Activated CD4-positive, alpha-beta T cell treated with anti-CD3 and anti-CD28 coated beads, Interleukin-2, amount 50 U/mL, for 24 hours (primary cell): Measurements from ENCODE around the gene ATP5F1B.
"Not testable (repeated sequence)": the region's sequence is repeated elsewhere in the genome, so short reads cannot be mapped to it uniquely, and the experiment has no call there.

Experiments
- DNase-seq, 2 donors: peaks; one replicate each; pipeline ENCODE4 v3.0.0-alpha.2; 2020; ENCODE audit warnings: low read depth in 1 of 2, low spot score in 1 of 2

ATP5F1B gene

DNA sequence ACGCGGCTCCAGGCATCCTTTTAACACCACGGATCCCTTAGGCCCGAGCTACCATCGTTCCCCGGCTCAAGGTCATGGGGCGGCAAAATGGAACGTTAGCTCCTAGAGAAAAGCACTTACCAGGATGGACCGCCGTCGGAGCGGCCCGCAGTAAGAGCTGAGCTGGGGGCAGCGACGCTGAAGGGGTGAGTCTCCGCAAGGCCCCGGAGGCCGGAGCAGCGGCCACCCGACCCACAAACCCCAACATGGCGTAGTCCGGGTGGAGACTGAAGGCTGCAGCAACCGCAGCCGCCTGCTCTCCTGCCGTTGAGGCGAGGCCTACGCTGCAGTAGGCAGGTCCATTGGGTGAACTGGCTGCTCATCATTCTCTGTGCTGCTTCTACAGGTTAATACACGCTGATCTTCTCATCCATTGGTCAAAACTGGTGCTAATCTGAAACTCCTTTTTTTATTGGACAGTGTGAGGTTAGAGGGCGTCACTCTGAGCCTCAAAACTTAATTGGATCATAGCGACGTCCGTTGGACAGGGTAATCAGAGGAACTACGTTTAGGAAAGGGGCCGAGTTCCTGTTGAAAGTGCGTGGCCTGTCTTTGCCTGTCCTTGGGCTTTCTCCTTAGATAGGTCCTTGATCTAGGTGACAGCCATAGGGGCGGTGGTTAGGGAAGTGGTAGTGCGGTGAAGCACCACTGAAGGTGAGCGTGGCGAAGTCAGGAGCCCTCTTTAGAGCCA is at the start of gene ATP5F1B:
Gene ATP5F1B (minus strand): TSS at position 268 of the 730 bp plus-strand sequence. CDS start 21 bp downstream, at position 247.
- peak; percentile 67 to 92 for DNase-seq

DNA sequence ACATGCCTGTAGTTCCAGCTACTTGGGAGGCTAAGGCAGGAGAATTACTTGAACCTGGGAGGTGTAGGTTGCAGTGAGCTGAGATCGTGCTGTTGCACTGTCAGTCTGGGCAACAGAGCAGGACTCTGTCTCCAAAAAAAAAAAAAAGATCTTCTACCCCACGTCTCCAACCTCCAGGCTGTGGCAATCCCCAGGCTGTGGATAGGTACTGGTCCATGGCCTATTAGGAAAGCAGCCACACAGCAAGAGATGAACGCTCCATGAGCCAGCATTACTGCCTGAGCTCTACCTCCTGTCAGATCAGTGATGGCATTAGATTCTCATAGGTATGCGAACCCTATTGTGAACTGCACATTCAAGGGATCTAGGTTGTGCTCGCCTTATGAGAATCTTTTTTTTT is 48.4 kb upstream of the ATP5F1B start:
- DNase-seq: no peak

DNA sequence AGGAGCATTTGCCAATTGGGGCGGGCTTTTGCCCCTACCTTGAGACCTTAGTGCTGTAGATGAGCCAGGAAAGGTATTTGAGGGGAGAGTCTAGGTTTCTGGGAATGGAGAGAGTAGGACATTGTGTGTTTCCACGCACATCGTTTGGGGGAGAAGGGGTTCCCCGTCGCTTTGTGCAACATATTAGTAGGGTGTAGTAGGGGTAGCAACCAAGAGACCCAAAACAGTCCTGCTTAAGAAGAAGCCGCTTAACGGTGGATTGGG is 43.0 kb upstream of the ATP5F1B start:
- DNase-seq: no peak

DNA sequence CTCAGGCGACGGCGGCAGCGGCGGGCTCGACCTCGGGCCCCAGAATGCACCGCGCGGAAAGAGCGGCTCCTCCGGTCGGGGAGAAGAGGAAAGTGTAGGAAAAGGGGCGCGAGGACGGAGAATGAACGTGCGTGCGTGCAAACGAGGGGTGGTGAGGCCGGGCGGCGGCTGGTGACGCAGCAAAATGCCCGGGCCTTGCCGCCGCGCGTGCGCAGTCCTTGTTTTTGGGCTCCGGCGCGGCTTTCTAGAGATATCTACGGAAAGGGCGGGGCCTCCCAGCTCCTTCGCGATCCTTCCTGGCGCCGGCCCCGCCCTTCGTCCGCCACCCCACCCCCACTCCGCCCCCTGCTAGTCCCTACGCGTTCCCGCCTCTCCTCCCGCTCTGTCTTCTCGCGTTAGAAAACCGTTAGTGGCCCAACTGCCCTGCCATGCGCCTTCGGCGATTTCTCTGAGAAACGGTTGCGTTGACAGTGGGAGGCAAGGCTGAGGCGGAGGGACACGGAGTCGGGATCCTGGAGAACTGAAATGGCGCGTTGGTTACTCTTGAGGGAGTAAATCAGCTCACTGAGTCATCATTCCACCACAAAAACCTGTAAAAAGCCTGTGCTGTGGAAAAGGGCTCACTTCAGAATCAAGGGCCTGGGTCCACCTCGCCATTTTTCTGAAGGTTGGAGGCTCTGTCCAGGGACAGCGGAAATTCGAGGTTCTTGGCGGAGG is 42.5 kb upstream of the ATP5F1B start, which contains the start of gene PTGES3:
Gene PTGES3 (minus strand): TSS at position 156 of the 717 bp plus-strand sequence. CDS start 285 bp downstream, outside the sequence.
- peak; percentile 94 to 97 for DNase-seq

DNA sequence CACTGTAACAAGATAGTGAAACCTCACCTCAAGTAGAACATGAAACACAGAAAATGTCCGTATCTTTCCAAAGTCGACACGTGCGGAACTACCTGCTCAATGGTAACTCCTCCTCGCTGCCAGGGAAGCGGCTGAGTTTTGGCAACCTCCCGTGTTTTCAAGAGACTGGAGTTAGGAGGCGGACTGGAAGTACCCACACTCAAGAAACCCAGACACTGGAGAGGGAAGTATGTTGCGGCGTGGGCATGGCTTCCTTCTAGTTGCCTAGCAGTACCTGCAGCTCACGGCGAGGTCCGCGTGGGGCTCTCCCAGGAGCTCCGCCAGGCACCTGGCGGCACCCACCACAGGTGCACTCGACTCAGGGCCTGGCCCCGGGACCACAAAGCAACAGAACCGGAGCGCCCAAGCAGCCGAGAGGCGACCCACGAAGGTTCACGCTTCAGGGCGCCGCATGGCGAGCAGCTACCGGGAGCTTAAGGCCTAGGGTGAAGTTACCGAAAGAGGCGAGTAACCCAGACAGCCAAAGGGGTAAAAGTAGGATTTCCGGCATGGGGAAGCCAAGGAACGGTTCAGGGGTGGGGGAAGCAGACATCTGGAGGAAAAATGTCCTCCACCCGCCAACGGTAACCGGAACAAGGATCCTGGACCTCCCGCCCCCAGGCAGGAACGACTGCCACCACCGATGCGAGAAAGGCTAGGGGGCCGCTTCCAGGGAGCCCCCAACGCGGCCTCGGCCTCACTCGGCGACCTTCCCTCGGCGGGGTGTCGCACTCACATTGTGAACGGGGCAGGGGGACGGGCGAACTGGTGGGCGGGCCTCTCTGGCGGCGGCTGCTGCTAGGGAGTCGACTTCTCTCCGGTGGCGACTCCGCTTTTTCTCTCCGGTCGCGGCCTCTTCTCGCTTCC is 41.7 kb upstream of the ATP5F1B start:
- peak; percentile 44 to 47 for DNase-seq

DNA sequence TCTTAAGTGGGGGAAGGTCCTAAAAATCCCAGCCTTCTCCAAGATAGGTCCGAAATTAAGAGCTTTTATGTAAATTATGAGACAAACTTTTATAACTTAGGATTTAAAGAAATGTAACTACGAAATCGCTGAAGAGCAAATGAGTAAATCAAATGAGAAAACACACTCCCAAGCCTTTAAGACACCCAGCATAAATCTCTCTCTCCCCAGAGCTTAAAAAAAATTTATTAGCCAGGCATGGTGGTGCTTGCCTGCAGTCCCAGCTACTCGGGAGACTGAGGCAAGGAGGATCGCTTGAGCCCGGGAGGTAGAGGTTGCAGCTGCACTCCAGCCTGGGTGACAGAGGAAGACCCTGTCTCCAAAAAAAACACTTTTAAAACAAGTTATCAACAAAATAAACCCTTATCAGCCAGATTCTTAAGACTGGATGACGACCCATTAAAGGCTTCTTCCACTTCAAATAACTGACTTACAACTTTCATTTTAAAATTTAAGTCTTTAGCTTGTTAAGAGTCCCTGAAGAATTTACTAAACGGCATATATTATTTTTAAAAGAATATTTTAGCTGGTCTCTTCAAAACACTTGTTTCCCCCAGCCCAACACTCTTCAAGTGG is 39.1 kb upstream of the ATP5F1B start:
- DNase-seq: no peak

DNA sequence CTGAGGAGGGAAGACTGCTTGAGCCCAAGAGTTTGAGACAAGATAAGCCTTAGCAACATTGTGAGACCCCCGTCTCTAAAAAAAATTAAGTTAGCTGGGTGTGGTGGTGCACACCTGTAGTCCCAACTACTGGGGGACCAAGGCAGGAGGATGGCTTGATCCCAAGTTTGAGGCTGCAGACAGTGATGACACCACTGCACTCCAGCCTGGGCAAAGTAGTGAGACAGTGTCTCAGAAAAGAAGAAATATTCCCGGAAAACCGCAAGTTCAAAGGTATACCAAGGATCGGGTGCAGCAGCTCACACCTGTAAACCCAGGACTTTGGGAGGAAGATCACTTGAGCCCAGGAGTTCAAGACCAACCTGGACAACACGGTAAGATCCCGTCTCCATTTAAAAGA is 36.5 kb upstream of the ATP5F1B start:
- no peak for DNase-seq

DNA sequence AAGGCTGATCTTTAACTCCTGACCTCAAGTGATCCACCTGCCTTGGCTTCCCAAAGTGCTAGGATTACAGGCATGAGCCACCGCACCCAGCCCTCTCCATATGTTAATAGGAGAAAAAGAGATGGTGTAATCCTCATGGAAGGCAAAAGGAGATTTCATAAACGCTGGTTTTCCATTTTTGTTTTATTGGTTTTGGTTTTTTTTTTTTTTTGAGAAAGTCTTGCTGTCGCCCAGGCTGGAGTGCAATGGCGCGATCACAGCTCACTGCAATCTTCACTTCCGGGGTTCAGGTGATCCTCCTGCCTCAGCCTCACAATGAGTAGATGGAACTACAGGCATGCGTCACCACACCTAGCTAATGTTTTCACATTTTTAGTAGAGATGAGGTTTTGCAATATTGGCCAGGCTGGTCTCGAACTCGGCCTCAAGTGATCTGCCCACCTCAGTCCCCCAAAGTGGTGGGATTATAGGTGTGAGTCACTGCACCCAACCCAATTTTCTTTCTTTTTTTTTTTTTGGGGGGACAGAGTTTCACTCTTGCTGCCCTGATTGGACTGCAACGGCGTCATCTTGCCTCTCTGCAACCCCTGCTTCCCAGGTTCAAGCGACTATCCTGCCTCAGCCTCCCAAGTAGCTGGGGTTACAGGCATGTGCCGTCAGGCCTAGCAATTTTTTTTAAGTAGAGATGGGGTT is 34.2 kb upstream of the ATP5F1B start:
- no peak for DNase-seq

DNA sequence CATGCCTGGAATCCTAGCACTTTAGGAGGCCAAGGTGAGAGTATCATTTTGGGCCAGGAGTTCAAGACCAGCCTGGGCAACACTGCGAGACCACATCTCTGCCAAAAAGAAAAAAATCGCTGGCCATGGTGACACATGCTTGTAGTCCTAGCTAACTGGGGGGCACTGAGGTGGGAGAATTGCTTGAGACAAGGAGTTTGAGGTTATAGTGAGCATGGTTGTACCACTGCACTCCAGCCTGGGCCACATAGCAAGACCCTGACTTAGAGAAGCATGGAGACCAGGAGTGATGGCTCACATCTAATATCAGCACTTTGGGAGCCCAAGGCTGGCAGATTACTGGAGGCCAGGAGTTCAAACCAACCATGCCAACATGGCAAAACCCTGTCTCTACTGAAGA is 33.1 kb upstream of the ATP5F1B start:
- no peak for DNase-seq

DNA sequence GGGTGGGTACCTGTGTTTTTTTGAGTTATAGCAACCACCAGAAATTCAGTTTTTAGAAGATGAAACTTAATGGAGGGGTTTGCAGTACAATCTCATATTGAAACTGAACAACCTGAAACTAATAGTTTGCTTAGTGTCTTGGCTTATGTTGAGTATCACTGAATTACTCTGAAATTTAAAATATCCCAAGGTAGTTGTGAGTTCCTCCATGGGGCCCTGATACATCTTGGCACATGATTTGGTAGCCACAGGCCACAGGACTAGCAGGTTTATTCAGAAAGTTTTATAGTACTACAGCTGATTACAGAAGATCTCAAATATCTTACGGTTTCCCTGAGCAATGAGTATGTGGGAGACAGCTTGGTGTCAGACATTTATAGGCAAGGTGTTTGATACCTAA is 31.9 kb upstream of the ATP5F1B start:
- DNase-seq: no peak

DNA sequence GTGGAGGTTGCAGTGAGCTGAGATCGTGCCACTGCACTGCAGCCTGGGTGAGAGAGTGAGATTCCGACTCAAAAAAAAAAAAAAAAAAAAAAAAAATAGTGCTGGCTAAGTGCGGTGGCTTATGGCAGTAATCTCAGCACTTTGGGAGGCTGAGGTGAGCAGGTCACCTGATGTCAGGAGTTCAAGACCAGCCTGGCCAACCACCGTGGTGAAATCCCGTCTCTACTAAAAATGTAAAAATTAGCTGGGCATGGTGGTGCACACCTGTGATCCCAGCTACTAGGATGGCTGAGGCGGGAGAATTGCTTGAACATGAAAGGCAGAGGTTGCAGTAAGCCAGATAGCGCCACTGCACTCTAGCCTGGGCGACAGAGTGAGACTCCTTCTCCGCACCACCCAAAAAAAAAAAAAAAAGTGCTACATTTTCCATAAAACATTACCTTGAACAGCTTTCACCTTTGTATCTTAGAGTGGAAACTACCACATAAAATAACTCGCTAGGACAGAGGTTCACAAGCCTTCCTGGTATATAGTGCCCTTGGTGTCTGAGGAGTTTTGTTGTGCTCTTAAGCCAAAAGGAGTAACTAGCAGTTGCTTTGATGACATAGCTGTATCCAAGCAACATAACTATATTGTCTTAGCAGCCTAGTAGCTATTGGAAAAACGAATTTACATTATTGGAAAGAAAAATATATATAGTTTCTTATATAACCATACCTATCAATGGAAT is 31.2 kb upstream of the ATP5F1B start:
- DNase-seq: no peak

DNA sequence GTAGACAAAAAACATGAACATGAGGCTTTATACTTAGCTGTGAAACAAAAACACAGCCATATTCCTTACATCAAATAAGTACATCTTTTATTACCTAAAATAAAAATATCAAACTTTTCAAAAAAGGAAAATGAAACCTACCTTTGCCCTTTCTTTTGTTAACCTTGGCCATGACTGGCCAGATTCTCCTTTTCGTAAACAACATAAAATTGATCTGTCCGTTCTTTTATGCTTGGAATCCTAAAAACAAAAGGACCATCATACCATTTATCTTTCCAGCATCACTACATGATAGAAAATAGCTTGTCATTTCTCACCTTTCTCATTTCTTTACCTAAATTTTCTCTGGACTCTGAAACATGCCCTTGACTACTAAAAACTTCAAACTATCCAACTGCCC is 25.8 kb upstream of the ATP5F1B start:
- DNase-seq: no peak

DNA sequence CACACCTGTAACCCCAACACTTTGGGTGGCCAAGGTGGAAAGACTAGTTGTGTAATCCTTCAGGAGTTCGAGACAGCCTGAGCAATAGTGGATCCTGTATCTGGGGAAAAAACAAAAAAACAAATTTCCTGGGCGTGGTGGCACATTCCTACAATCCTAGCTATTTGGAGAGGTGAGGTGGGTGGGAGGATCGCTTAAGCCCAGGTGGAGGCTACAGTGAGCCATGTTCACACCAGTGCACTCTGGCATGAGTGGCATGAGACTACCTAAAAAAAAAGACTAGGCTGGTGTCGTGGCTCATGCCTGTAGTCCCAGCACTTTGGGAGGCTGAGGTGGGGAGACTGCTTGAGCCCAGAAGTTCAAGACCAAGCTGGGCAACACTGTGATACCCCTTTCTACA is 25.1 kb upstream of the ATP5F1B start:
- no peak for DNase-seq

DNA sequence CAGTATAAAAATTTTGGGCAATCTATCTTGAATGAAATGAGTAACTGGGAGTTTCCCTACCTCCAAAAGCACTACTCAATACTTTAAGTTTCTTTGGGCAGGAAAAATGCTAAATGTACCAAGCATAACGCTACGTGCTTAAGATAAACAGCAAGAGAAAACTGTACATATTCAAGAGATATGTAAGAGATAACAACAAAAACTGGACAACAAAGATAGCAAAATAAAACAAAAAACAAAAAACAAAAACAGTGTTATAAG is 22.3 kb upstream of the ATP5F1B start:
- DNase-seq: no peak

DNA sequence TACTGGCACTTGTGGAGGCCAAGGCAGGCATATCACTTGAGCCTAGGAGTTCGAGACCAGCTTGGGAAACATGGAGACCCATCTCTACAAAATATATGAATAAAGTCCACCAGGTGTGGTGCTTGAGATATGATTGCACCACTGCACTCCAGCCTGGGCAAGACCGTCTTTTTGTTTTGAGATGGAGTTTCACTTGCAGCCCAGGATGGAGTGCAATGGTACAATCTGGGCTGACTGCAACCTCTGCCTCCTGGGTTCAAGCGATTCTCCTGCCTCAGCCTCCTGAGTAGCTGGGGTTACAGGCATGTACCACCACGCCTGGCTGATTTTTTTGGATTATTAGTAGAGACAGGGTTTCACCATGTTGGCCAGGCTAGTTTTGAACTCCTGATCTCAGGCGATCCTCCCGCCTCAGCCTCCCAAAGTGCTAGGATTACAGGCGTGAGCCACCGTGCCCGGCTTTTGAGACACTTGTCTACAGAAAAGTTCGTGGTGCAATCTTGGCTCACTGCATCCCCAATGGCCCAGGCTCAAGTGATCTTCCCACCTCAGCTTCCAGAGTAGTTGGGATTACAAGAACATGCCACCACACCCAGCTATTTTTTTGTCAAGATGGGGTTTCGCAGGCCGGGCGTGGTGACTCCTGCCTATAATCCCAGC is 16.3 kb upstream of the ATP5F1B start:
- DNase-seq: no peak

DNA sequence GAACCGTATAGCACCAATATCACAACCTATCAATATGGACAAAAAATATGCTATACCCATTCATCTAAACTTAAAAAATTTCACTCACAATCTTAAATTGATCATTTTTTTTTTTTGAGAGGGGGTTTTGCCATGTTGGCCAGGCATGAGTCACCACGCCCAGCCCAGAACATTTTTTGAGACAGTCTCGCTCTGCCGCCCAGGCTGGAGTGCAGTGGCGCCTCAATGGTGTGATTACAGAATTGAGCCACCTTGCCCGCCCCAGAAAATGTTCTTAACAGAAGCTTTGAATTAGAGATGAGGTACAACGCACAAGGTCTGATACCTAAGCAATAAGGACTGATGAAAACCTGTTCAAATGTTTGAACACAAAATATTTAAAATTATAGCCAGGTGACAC is 15.8 kb upstream of the ATP5F1B start:
- DNase-seq: no peak

DNA sequence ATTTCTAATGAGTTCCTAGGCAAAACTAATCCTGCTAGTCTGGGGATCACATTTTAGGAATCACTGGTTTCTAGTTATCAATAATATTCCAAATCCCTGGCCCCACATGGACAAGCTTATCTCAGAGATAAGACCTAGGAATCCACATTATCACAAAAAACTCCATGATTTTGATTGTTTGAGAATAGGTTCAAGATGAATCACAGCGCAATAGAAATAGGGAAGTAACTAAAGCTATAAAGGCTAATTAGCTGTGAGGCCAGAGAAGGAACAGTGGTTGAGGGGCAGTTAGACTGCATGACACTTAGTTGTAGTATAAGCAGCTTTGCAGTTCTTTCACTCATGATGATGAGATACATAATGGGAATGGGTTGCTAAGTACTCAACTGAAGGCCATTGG is 13.1 kb upstream of the ATP5F1B start:
- DNase-seq: no peak

DNA sequence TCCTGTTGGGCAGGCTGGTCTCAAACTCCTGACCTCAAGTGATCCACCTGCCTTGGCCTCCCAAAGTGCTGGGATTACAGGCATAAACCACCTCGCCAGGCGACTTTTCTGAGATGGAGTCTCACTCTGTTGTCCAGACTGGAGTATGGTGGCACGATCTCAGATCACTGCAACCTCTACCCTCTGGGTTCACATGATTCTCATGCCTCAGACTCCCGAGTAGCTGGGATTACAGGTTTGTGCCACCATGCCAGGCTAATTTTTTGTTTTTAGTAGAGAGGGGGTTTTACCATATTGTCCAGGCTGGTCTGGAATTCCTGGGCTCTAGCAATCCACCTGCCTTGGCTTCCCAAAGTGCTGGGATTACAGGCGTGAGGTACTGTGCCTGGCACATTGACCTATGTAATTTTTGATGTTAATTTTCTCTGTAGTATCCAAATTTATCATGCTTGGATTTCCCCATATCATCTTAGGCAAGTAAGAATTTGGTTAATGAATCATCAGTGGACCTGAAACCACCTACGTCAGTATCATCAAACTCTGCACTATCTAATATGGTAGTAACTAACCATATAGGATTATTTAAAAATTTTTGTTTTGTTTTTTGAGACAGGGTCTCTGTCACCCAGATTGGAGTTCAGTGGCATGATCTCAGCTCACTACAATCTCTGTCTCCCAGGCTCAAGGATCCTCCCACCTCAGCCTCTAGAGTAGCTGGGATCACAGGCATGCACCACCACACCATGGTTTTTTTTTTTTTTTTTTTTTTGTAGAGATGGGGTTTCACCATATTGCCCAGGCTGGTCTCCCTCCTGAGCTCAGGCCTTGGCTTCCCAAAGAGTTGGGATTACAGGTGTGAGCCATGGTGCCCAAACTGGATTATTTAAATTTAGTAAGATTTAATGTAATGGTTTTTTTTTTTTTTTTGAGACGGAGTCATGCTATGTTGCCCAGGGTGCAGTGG is 11.9 kb upstream of the ATP5F1B start:
- no peak for DNase-seq

DNA sequence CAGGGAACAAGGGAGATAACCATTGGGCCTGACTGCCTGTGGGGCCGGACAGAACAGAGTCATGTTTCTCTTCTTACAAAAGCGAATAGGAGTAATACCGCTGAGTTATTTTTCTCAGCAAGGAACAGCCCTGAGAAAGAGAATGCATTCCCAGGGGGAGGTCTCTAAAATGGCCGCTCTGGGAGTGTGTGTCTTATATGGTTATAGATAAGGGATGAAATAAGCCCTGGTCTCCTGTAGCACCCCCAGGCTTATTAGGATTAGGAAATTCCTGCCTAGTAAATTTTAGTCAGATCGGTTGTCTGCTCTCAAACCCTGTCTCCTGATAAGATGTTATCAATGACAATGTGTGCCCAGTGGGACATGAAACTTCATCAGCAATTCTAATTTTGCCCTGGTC is 8.0 kb upstream of the ATP5F1B start:
- not testable (repeated sequence) for DNase-seq
